Sigmoid colon (tissue), 7 donors: ENCODE results near the gene ADSL. TPM values are rescaled to one million over a fixed set of nuclear protein-coding genes. Genes with fewer than 3 reads are reported as not detected.
"Not testable (repeated sequence)": the region's sequence is repeated elsewhere in the genome, so short reads cannot be mapped to it uniquely, and the experiment has no call there.

Source experiments
- DNase-seq: peaks from one replicate; pipeline ENCODE4 v3.0.0-alpha.2; 2019
- H3K27ac ChIP-seq, 4 donors: fragments of 200-600 bp; sonication (generic); one replicate each; pipeline ENCODE4 v1.5.1; 2016 to 2019; ENCODE audit warnings: mild to moderate bottlenecking in 1 of 4
- H3K27me3 ChIP-seq, 3 donors: fragments of 200-600 bp; sonication (generic); one replicate each; pipeline ENCODE4 v1.5.1; 2019; ENCODE audit warnings: mild to moderate bottlenecking in 1 of 3
- H3K36me3 ChIP-seq, 4 donors: fragments of 200-600 bp; sonication (generic); one replicate each; pipeline ENCODE4 v1.5.1; 2016 to 2019
- H3K4me1 ChIP-seq, 4 donors: fragments of 200-600 bp; sonication (generic); one replicate each; pipeline ENCODE4 v1.5.1; 2017 to 2019
- H3K4me3 ChIP-seq, 4 donors: fragments of 200-600 bp; sonication (generic); one replicate each; pipeline ENCODE4 v1.5.1; 2017 to 2019; ENCODE audit warnings: mild to moderate bottlenecking in 2 of 4, moderate library complexity in 1 of 4
- H3K9me3 ChIP-seq, 4 donors: fragments of 200-600 bp in 3 of 4; sonication (generic) in 3 of 4; one replicate each; pipeline versions ENCODE4 v1.5.1 to v1.6.1; 2013 to 2019
- CTCF ChIP-seq, 4 experiments: fragments of 450-650 bp in 3 of 4; fragments of 200-600 bp in 1 of 4; IDR thresholded peaks; one replicate each; pipeline ENCODE4 v1.5.1; 2016 to 2019; ENCODE audit warnings: antibody characterized with exemption in 4 of 4, mild to moderate bottlenecking in 3 of 4, moderate library complexity in 2 of 4
- EP300 ChIP-seq, 4 donors: sonication (generic); formaldehyde crosslinking; IDR thresholded peaks; one replicate each; pipeline ENCODE4 v1.6.1; 2017; ENCODE audit warnings: antibody characterized with exemption in 4 of 4
- POLR2A ChIP-seq, 2 donors: fragments of 450-650 bp; IDR thresholded peaks; one replicate each; pipeline ENCODE4 v1.6.1; 2016; ENCODE audit warnings: antibody characterized with exemption in 2 of 2, mild to moderate bottlenecking in 2 of 2, moderate library complexity in 2 of 2
- POLR2AphosphoS5 ChIP-seq, 4 donors: sonication (generic); formaldehyde crosslinking; IDR thresholded peaks; one replicate each; pipeline ENCODE4 v1.6.1; 2017; ENCODE audit warnings: antibody characterized with exemption in 4 of 4
- WGBS, 2 donors: extraction: QIAGEN DNeasy Blood & Tissue Kit; methylation state at CpG; one replicate each; pipeline ENCODE4 v1.1.7; 2013; 5-methylcytosine and 5-hydroxymethylcytosine counted together
- intact Hi-C: fragments of 100-400 bp; cut with DNase I; formaldehyde crosslinking; loops from one replicate; pipeline ENCODE4 v1.15.1; 2023
- polyA plus RNA-seq, 3 donors: library from polyadenylated mRNA; stranded (reverse); fragments of 200-250 nt; gene quantifications; one replicate each; pipeline ENCODE4 v1.2.3, GENCODE V29; 2013
- total RNA-seq, 4 donors: library from RNA; depleted of rRNA; stranded (reverse); fragments of >200 nt; gene quantifications; one replicate each; pipeline ENCODE4 v1.1.0, GENCODE V29; 2016
- donor health status: healthy with polysubstance abuse.
- donor health status: Bipolar disorder and iron deficiency.
- donor health status: healthy.

ADSL gene
- total and polyA plus RNA-seq, 7 donors, result 34.0 to 469 (median 86.7) TPM

- DNase-seq, result no peak
- H3K27ac ChIP-seq, result peak overlapping the region in 3 of 4 donors; percentile 5 to 77 (median 43)
These were observed 40.7 kb upstream of the ADSL start for GRCh38 chr22:40305625-40306024.

DNA sequence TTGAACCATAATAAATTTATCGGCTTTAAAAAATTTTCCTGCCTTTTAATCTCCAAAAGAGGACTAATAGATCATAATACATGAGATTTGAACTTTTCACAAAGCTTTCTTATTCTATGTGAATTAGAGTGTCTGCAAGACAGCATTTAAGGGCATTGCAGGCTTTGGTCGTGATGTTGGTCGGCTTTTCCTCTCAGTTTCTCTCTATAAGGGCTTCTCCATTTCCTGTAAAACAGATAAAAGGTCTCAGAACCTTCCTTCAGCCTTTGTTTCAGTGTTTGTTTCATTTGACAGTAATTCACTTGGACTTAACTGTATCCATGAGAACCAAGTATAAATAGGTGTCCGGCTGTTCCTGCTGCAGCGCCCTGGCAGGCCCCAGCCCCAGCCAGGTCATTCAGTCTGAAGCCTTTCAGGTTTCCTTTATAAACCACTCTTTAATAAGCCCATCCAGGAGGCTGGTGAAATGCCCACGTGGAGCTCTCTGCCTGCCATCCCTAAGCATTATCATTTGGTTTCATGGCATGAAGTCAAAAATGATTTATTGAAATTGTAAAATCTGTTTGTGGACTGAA, 37.2 kb upstream of the ADSL start:
- no peak for DNase-seq
- Histone ChIP-seq H3K4me3 (no peak overlapping the region), H3K27ac (peak overlapping the region; percentile 45 to 77 (median 76)), H3K9me3 (no peaks in the 10 kb centered on the region), H3K36me3 (peaks cover 11 to 65% (median 21%) of the 10 kb centered on the region in 4 donors), H3K27me3 (no peaks in the 10 kb centered on the region), H3K4me1 (peaks cover 0 to 44% (median 43%) of the 10 kb centered on the region in 4 donors)
- TF ChIP-seq CTCF (IDR thresholded peaks at IDR 0.05) (no peak), POLR2AphosphoS5 (IDR thresholded peaks at IDR 0.05) (no peak), POLR2A (IDR thresholded peaks at IDR 0.05) (no peak), EP300 (IDR thresholded peaks at IDR 0.05) (no peak)
- 84 to 90% methylated on average over 6 of the region's 6 CpGs for WGBS, 2 donors
- intact Hi-C loops, result no loop called here

More at GRCh38 chr22:40305625-40306024, 40.7 kb upstream of the ADSL start:
- WGBS, 2 donors, result 97 to 98% methylated on average over 5 of the region's 5 CpGs
- Histone ChIP-seq H3K36me3 (peaks cover 7 to 73% (median 21%) of the 10 kb centered on the region in 4 donors), H3K9me3 (no peaks in the 10 kb centered on the region), H3K27me3 (no peaks in the 10 kb centered on the region), H3K4me1 (peaks cover 0 to 39% (median 37%) of the 10 kb centered on the region in 4 donors), H3K4me3 (no peak overlapping the region)
- TF ChIP-seq EP300 (IDR thresholded peaks at IDR 0.05) (no peak), POLR2AphosphoS5 (IDR thresholded peaks at IDR 0.05) (no peak), CTCF (IDR thresholded peaks at IDR 0.05) (no peak), POLR2A (IDR thresholded peaks at IDR 0.05) (no peak)
- intact Hi-C loops, result no loop called here

GRCh38 chr22:40309631-40310030, 36.7 kb upstream of the ADSL start:
- H3K4me1 ChIP-seq, result peaks cover 0 to 44% (median 43%) of the 10 kb centered on the region in 4 donors
- H3K27me3 ChIP-seq, result no peaks in the 10 kb centered on the region
- intact Hi-C loops, result no loop called here
- H3K9me3 ChIP-seq, result no peaks in the 10 kb centered on the region
- peaks cover 16 to 69% (median 25%) of the 10 kb centered on the region in 4 donors for H3K36me3 ChIP-seq
- DNase-seq, result no peak
- peak overlapping the region; percentile 45 to 77 (median 76) for H3K27ac ChIP-seq
- TF ChIP-seq POLR2A (IDR thresholded peaks at IDR 0.05) (no peak), EP300 (IDR thresholded peaks at IDR 0.05) (no peak), POLR2AphosphoS5 (IDR thresholded peaks at IDR 0.05) (no peak), CTCF (IDR thresholded peaks at IDR 0.05) (no peak)
- H3K4me3 ChIP-seq, result no peak overlapping the region

DNA sequence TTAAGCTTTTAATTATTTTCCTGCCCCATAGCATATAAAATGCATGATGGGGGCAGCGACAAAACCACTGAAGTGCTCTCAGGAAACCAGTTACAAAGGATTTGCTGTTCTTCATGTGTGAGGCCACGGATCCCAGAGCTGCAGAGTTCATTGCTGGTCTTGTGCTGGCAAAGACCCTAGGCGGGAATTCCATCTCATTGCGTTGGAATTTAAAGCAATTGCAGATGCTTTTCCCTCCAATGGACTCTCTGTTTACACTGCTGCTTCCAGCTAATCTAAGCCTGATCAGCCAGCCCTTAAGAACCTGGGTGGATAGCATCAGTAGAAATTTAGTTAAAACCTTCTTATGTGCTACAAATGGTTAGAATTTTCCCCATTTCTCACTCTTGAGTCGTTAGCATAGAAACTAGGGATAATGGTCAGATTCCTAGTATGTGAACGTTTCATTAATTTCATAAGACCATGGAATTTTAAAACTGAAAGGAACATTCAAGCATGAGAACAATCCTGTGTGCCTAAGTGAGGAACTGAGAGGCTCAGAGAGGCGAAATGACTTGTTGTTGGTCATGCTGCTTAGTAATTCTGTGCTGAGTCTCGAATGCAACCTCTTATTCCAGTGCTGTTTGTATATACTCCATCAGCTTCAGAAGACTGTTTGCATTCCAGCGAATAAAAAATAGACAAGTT, 36.1 kb upstream of the ADSL start:
- Histone ChIP-seq H3K9me3 (no peaks in the 10 kb centered on the region), H3K27me3 (no peaks in the 10 kb centered on the region), H3K4me1 (peaks cover 0 to 44% (median 43%) of the 10 kb centered on the region in 4 donors), H3K27ac (peak overlapping the region; percentile 45 to 77 (median 76)), H3K36me3 (peaks cover 19 to 71% (median 30%) of the 10 kb centered on the region in 4 donors), H3K4me3 (peak overlapping the region in 1 of 4 donors; percentile 12)
- intact Hi-C loops, result no loop called here
- TF ChIP-seq POLR2A (IDR thresholded peaks at IDR 0.05) (no peak), POLR2AphosphoS5 (IDR thresholded peaks at IDR 0.05) (peak in 2 of 4 donors; percentile 3 to 11)
- peak; percentile 76 for DNase-seq
- WGBS, 2 donors, result 72 to 84% methylated on average over 9 of the region's 9 CpGs

DNA sequence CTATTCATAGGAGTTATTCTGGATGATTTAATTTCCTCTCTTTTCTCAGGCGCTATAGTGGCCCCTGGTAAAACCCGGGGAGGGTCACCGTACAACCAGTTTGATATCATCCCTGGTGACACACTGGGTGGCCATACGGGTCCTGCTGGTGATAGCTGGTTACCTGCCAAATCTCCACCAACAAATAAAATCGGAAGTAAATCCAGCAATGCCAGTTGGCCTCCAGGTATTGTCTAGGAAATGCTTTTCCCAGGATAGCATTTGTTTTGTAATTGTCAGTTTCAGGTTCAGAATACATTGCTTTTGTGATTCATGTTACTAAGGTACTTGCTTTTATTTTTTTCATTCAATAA, 35.6 kb upstream of the ADSL start:
- Histone ChIP-seq H3K4me3 (peak overlapping the region in 1 of 4 donors; percentile 12), H3K27me3 (no peaks in the 10 kb centered on the region), H3K4me1 (peaks cover 0 to 44% (median 43%) of the 10 kb centered on the region in 4 donors), H3K27ac (peak overlapping the region; percentile 45 to 77 (median 76)), H3K36me3 (peaks cover 24 to 71% (median 35%) of the 10 kb centered on the region in 4 donors), H3K9me3 (no peaks in the 10 kb centered on the region)
- no peak for DNase-seq
- intact Hi-C loops, result no loop called here
- no peak for TF ChIP-seq POLR2AphosphoS5 (IDR thresholded peaks at IDR 0.05)
- no peak for TF ChIP-seq EP300 (IDR thresholded peaks at IDR 0.05)
- no peak for TF ChIP-seq CTCF (IDR thresholded peaks at IDR 0.05)
- no peak for TF ChIP-seq POLR2A (IDR thresholded peaks at IDR 0.05)
- 79 to 81% methylated on average over 5 of the region's 5 CpGs for WGBS, 2 donors

- H3K36me3 ChIP-seq, result peaks cover 31 to 76% (median 44%) of the 10 kb centered on the region in 4 donors
- intact Hi-C loops, DNase-seq, H3K4me3 ChIP-seq, H3K27me3 ChIP-seq, H3K9me3 ChIP-seq: not testable (repeated sequence)
- H3K27ac ChIP-seq, result peak overlapping the region in 3 of 4 donors; percentile 74 to 77 (median 77)
- WGBS, 2 donors, result 40 to 83% methylated on average over 12 of the region's 12 CpGs
- H3K4me1 ChIP-seq, result peaks cover 0 to 41% (median 37%) of the 10 kb centered on the region in 4 donors
These were observed 34.7 kb upstream of the ADSL start for GRCh38 chr22:40311646-40312045.
